Neural progenitor cell (in vitro differentiated cells): ENCODE results near the gene STUB1. TPM values are rescaled to one million over a fixed set of nuclear protein-coding genes. Genes with fewer than 3 reads are reported as not detected.
A peak's percentile ranks its signal among the peaks of the same experiment; 100 is the strongest.

Experiments used
- DNase-seq: peaks from one replicate; pipeline ENCODE4 v3.0.0-alpha.2; 2016; ENCODE audit warnings: low spot score
- H2AFZ ChIP-seq: fragments of 200-600 bp; sonication (generic); replicated peaks from 2 replicates; pipeline ENCODE4 v1.6.1; 2016; ENCODE audit warnings: antibody characterized with exemption
- H3F3A ChIP-seq: fragments of 200-600 bp; sonication (generic); 2 replicates; pipeline ENCODE4 v1.6.1; 2016; ENCODE audit warnings: antibody characterized with exemption, low read depth
- H3K27ac ChIP-seq: fragments of 200-600 bp; sonication (generic); 2 replicates; pipeline ENCODE4 v1.5.1; 2016; ENCODE audit warnings: mild to moderate bottlenecking
- H3K27me3 ChIP-seq: fragments of 200-600 bp; sonication (generic); 2 replicates; pipeline ENCODE4 v1.6.1; 2016; ENCODE audit warnings: mild to moderate bottlenecking, moderate library complexity
- H3K36me3 ChIP-seq: fragments of 200-600 bp; sonication (generic); 2 replicates; pipeline ENCODE4 v1.5.1; 2016
- H3K4me1 ChIP-seq: fragments of 200-600 bp; sonication (generic); 2 replicates; pipeline ENCODE4 v1.6.1; 2016; ENCODE audit warnings: mixed run types
- H3K4me2 ChIP-seq: fragments of 200-600 bp; sonication (generic); 2 replicates; pipeline ENCODE4 v1.6.1; 2016
- H3K4me3 ChIP-seq: fragments of 200-600 bp; sonication (generic); 2 replicates; pipeline ENCODE4 v1.5.1; 2016
- H3K79me2 ChIP-seq: fragments of 200-600 bp; sonication (generic); 2 replicates; pipeline ENCODE4 v1.6.1; 2016; ENCODE audit warnings: low read depth
- H3K9ac ChIP-seq: fragments of 200-600 bp; sonication (generic); 2 replicates; pipeline ENCODE4 v1.6.1; 2016
- H3K9me3 ChIP-seq: fragments of 200-600 bp; sonication (generic); 2 replicates; pipeline ENCODE4 v1.5.1; 2016; ENCODE audit warnings: low read depth
- H4K20me1 ChIP-seq: fragments of 200-600 bp; sonication (generic); 2 replicates; pipeline ENCODE4 v1.6.1; 2016; ENCODE audit warnings: low read depth
- H3K27ac Mint-ChIP-seq: 3 replicates; pipeline ENCODE4 v1.8.0; 2021; ENCODE audit warnings: mixed read lengths
- H3K27me3 Mint-ChIP-seq: 2 replicates; pipeline ENCODE4 v1.8.0; 2022; ENCODE audit warnings: low read depth, mild to moderate bottlenecking, inconsistent platforms, moderate library complexity, mixed read lengths; ENCODE audit not compliant: insufficient read depth
- H3K36me3 Mint-ChIP-seq: 3 replicates; pipeline ENCODE4 v1.8.0; 2021; ENCODE audit warnings: mixed read lengths
- H3K4me1 Mint-ChIP-seq: 3 replicates; pipeline ENCODE4 v1.8.0; 2021; ENCODE audit warnings: mixed read lengths
- H3K4me3 Mint-ChIP-seq: 3 replicates; pipeline ENCODE4 v1.8.0; 2021; ENCODE audit warnings: mild to moderate bottlenecking, moderate library complexity, mixed read lengths
- H3K9me3 Mint-ChIP-seq: 3 replicates; pipeline ENCODE4 v1.8.0; 2020; ENCODE audit warnings: mixed read lengths
- EZH2 ChIP-seq: fragments of 200-600 bp; sonication (generic); IDR thresholded peaks from 2 replicates; pipeline ENCODE4 v1.6.1; 2017; ENCODE audit warnings: antibody characterized with exemption, mild to moderate bottlenecking, moderate library complexity
- EZH2phosphoT487 ChIP-seq: fragments of 200-600 bp; sonication (generic); IDR thresholded peaks from 2 replicates; pipeline ENCODE4 v1.6.1; 2017; ENCODE audit warnings: antibody characterized with exemption
- total RNA-seq: library from RNA; depleted of rRNA; stranded (reverse); fragments of >200 nt; gene quantifications from 2 replicates; pipeline ENCODE4 v1.2.3, GENCODE V29; 2015; ENCODE audit warnings: low replicate concordance
- TF ChIP-seq, protein P1 (sequence below): fragments of 200-600 bp; sonication (generic); IDR thresholded peaks from 2 replicates; pipeline ENCODE4 v1.5.1; 2017; ENCODE audit warnings: antibody characterized with exemption, mild to moderate bottlenecking

The STUB1 gene
- total RNA-seq, 1 donor from 2014 or later, result 27.0 TPM

- Mint-ChIP-seq H3K27me3 (peaks cover 8% of the 10 kb centered on the region), H3K9me3 (no peaks in the 10 kb centered on the region), H3K4me1 (peaks cover 25% of the 10 kb centered on the region), H3K4me3 (peak overlapping the region; percentile 82), H3K36me3 (peaks cover 3% of the 10 kb centered on the region), H3K27ac (no peak overlapping the region)
- H3F3A ChIP-seq, result peaks cover 59% of the 10 kb centered on the region
- H3K9me3 ChIP-seq, result no peaks in the 10 kb centered on the region
- H3K4me3 ChIP-seq, result peak overlapping the region; percentile 94
- H3K27me3 ChIP-seq, result peaks cover 9% of the 10 kb centered on the region
- peaks cover 33% of the 10 kb centered on the region for H3K79me2 ChIP-seq
- peaks cover 34% of the 10 kb centered on the region for H4K20me1 ChIP-seq
- H3K36me3 ChIP-seq, result peaks cover 2% of the 10 kb centered on the region
- TF ChIP-seq, protein P1, sequence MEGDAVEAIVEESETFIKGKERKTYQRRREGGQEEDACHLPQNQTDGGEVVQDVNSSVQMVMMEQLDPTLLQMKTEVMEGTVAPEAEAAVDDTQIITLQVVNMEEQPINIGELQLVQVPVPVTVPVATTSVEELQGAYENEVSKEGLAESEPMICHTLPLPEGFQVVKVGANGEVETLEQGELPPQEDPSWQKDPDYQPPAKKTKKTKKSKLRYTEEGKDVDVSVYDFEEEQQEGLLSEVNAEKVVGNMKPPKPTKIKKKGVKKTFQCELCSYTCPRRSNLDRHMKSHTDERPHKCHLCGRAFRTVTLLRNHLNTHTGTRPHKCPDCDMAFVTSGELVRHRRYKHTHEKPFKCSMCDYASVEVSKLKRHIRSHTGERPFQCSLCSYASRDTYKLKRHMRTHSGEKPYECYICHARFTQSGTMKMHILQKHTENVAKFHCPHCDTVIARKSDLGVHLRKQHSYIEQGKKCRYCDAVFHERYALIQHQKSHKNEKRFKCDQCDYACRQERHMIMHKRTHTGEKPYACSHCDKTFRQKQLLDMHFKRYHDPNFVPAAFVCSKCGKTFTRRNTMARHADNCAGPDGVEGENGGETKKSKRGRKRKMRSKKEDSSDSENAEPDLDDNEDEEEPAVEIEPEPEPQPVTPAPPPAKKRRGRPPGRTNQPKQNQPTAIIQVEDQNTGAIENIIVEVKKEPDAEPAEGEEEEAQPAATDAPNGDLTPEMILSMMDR, result no peak
- TF ChIP-seq EZH2, result no peak
- TF ChIP-seq EZH2phosphoT487, result no peak
- no peak overlapping the region for H2AFZ ChIP-seq
- H3K27ac ChIP-seq, result peak overlapping the region; percentile 72
- peak overlapping the region; percentile 100 for H3K4me2 ChIP-seq
- H3K9ac ChIP-seq, result peak overlapping the region; percentile 75
- DNase-seq, result no peak
- peaks cover 14% of the 10 kb centered on the region for H3K4me1 ChIP-seq
Observed at GRCh38 chr16:680625-680945, 375 bp downstream of the STUB1 start.

DNA sequence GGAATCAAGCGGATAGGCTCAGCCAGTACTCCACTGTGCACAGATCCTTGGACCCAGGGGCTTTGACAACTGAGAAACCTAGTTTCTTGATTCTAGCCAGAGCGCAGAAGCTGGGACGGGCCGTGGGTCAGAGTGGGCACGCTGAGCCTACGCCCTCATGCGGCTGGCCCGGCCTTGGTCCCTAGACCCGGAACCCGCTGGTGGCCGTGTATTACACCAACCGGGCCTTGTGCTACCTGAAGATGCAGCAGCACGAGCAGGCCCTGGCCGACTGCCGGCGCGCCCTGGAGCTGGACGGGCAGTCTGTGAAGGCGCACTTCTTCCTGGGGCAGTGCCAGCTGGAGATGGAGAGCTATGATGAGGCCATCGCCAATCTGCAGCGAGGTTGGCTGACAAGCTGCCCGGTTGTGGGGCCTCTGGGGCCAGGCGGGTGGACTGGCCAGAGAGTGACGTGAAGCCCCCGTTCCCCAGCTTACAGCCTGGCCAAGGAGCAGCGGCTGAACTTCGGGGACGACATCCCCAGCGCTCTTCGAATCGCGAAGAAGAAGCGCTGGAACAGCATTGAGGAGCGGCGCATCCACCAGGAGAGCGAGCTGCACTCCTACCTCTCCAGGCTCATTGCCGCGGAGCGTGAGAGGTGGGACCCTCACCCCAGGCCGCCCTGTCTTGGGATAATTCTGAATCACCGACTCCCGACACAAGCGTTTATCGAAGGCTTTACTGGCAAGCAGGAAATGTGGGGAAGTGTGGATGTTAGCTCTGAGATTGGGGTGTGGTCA lies 946 bp downstream of the STUB1 start:
- Histone ChIP-seq H2AFZ (no peak overlapping the region), H3K79me2 (peaks cover 33% of the 10 kb centered on the region), H3K9me3 (no peaks in the 10 kb centered on the region), H3K27ac (no peak overlapping the region), H3K36me3 (peaks cover 2% of the 10 kb centered on the region), H3K27me3 (peaks cover 3% of the 10 kb centered on the region), H3K4me3 (peak overlapping the region; percentile 94), H3K9ac (peak overlapping the region; percentile 75), H3K4me2 (peak overlapping the region; percentile 100), H4K20me1 (peaks cover 34% of the 10 kb centered on the region), H3K4me1 (peaks cover 14% of the 10 kb centered on the region), H3F3A (peaks cover 60% of the 10 kb centered on the region)
- H3K9me3 Mint-ChIP-seq, result no peaks in the 10 kb centered on the region
- TF ChIP-seq, protein P1, result peak; percentile 26
- no peak for TF ChIP-seq EZH2
- no peak for TF ChIP-seq EZH2phosphoT487
- H3K27me3 Mint-ChIP-seq, result peaks cover 8% of the 10 kb centered on the region
- H3K4me1 Mint-ChIP-seq, result peaks cover 25% of the 10 kb centered on the region
- peaks cover 3% of the 10 kb centered on the region for H3K36me3 Mint-ChIP-seq
- H3K27ac Mint-ChIP-seq, result no peak overlapping the region
- DNase-seq, result peak; percentile 53
- peak overlapping the region; percentile 82 for H3K4me3 Mint-ChIP-seq

- Histone ChIP-seq H3K79me2 (peaks cover 33% of the 10 kb centered on the region), H3K36me3 (peaks cover 2% of the 10 kb centered on the region), H4K20me1 (peaks cover 34% of the 10 kb centered on the region), H2AFZ (no peak overlapping the region), H3K27ac (no peak overlapping the region), H3K27me3 (no peaks in the 10 kb centered on the region), H3F3A (peaks cover 58% of the 10 kb centered on the region), H3K4me1 (peaks cover 14% of the 10 kb centered on the region), H3K9me3 (no peaks in the 10 kb centered on the region), H3K4me3 (peak overlapping the region; percentile 94), H3K9ac (no peak overlapping the region), H3K4me2 (peak overlapping the region; percentile 100)
- TF ChIP-seq EZH2, result no peak
- no peak for TF ChIP-seq EZH2phosphoT487
- TF ChIP-seq, protein P1, result no peak
- Mint-ChIP-seq H3K36me3 (peaks cover 3% of the 10 kb centered on the region), H3K9me3 (no peaks in the 10 kb centered on the region), H3K27me3 (peaks cover 8% of the 10 kb centered on the region), H3K4me1 (peaks cover 25% of the 10 kb centered on the region), H3K4me3 (peak overlapping the region; percentile 82), H3K27ac (no peak overlapping the region)
- no peak for DNase-seq
Observed at GRCh38 chr16:681746-682427, 1.7 kb downstream of the STUB1 start.
